Measurements from ENCODE around the gene TAX1BP3. TPM values are rescaled to one million over a fixed set of nuclear protein-coding genes. Genes with fewer than 3 reads are reported as not detected.

The TAX1BP3 gene
- total RNA-seq, 1 donor from 2014 or later = 15.1 TPM

DNA sequence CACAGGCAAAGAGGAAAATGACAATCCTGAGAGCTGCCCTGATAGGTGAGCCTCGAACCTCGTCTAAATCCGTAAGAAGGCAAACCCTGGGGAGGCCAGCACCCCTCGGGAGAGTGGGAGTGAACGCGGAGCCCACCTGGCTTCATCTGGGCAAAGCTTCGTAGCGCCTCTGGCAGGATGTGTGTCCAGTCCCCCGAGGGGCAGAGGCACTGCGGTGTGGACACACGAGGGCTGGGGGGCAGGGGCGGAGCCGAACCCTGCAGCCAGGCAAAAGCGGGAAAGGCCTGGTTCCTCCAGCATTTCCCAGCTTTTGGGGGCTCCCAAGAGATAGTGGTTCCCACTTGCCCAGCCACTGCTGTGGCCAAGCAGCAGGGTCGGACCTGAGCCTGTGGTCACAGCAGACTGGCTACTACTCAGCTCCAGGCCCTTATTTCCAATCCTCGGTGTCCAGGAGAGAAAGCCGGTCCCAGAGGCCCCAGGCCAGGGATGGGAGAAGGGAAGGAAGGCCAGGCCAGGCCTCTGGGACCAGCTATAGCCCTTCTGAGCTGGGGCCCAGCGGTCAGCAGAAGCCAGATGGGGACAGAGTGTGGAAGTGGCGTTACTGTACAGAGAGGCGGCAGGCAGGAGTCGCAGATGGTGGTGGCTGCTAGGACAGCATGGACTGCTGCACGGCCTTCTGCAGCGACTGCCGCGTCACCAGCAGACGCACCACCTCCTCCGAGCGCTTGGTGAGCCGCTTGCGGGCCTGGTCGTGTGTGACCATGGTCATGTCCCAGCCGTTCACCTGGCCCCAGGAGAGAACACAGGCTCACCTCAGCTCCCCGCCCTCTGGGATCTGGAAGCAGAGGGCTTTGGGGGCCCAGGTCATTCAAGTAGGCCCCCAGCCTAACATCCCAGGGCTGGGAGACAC, 5.0 kb downstream of the TAX1BP3 start:
- DNase-seq (no peak), ATAC-seq (ENCODE audit: low read depth) (no peak)
- peaks cover 13% of the 10 kb centered on the region for H3K4me1 Mint-ChIP-seq
- no peak overlapping the region for H3K4me3 Mint-ChIP-seq
- no peaks in the 10 kb centered on the region for H3K9me3 Mint-ChIP-seq
- no peaks in the 10 kb centered on the region for H3K27me3 Mint-ChIP-seq
- peaks cover 5% of the 10 kb centered on the region for H3K36me3 Mint-ChIP-seq (ENCODE audit: low read depth)
- H3K27ac Mint-ChIP-seq = no peak overlapping the region
- TF ChIP-seq, protein P1, sequence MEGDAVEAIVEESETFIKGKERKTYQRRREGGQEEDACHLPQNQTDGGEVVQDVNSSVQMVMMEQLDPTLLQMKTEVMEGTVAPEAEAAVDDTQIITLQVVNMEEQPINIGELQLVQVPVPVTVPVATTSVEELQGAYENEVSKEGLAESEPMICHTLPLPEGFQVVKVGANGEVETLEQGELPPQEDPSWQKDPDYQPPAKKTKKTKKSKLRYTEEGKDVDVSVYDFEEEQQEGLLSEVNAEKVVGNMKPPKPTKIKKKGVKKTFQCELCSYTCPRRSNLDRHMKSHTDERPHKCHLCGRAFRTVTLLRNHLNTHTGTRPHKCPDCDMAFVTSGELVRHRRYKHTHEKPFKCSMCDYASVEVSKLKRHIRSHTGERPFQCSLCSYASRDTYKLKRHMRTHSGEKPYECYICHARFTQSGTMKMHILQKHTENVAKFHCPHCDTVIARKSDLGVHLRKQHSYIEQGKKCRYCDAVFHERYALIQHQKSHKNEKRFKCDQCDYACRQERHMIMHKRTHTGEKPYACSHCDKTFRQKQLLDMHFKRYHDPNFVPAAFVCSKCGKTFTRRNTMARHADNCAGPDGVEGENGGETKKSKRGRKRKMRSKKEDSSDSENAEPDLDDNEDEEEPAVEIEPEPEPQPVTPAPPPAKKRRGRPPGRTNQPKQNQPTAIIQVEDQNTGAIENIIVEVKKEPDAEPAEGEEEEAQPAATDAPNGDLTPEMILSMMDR (IDR thresholded peaks at IDR 0.05) = no peak
- ChIA-PET POLR2A (no interaction called here), CTCF (no interaction called here)
- intact Hi-C loops (cut with micrococcal nuclease) = no loop called here

DNA sequence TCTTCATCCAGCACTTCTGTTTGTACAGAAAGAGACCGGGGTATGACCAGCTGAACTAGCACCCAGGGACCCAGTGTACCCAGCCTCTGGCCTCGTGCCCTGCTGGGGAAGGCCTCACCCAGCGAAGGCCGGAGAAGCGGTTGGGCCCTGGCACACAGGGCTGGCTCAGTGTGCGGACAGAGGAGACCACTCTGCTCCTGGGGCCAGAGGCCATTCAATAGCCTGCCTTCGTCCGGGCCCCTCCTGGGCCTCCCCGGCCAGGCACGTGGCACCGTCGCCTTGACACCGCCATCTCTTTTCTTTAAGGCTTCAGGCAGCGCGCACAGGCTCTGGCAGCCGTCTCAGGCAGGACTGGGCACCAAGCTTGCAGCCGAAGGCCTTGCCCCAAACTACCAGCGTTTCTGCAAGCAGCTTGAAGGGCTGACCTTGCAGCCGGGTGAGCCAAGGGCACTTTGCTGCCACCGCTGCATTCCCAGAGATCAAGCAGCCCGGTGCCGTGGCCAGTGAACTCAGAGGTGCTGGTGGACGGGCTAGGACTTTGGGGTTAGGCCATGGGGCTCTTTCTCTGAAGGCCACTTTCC, 8.0 kb downstream of the TAX1BP3 start:
- peaks cover 14% of the 10 kb centered on the region for H3K36me3 Mint-ChIP-seq (ENCODE audit: low read depth)
- no peak overlapping the region for H3K4me3 Mint-ChIP-seq
- intact Hi-C loops (cut with micrococcal nuclease) = no loop called here
- ChIA-PET POLR2A (no interaction called here), CTCF (no interaction called here)
- H3K27ac Mint-ChIP-seq = no peak overlapping the region
- ATAC-seq (ENCODE audit: low read depth) (no peak), DNase-seq (no peak)
- H3K9me3 Mint-ChIP-seq = no peaks in the 10 kb centered on the region
- TF ChIP-seq, protein P1 (IDR thresholded peaks at IDR 0.05) = no peak
- peaks cover 3% of the 10 kb centered on the region for H3K4me1 Mint-ChIP-seq
- no peaks in the 10 kb centered on the region for H3K27me3 Mint-ChIP-seq

DNA sequence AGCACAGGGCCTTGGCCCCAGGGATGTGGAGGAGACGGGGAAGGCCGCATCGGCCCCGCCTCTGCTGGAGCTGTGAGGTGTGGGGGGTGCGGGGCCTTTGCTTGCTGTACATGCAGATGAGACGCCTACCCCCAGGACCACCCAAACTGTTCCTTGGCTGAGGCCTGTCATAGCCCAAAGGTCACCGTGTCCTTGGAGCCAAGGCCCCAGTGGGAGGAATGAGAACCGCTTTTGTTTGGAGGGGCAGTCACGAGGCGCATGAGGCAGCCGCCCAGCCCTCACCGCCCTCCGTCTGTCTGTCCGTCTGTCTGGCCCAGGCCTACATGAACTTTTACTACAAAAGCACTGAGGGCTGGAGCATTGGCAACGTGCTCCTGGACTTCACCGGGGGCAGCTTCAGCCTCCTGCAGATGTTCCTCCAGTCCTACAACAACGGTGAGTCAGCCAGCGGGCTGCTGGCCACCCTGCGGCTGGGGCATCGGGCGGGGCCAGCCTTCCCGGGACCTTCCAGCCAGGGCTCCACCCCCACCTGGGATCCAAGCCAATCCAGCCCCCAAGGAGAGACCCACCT, 8.8 kb downstream of the TAX1BP3 start:
- peaks cover 3% of the 10 kb centered on the region for H3K4me1 Mint-ChIP-seq
- H3K36me3 Mint-ChIP-seq (ENCODE audit: low read depth) = peaks cover 14% of the 10 kb centered on the region
- TF ChIP-seq, protein P1 (IDR thresholded peaks at IDR 0.05) = no peak
- no peaks in the 10 kb centered on the region for H3K9me3 Mint-ChIP-seq
- ChIA-PET CTCF (no interaction called here), POLR2A (no interaction called here)
- intact Hi-C loops (cut with micrococcal nuclease) = no loop called here
- DNase-seq (no peak), ATAC-seq (ENCODE audit: low read depth) (no peak)
- no peak overlapping the region for H3K27ac Mint-ChIP-seq
- no peak overlapping the region for H3K4me3 Mint-ChIP-seq
- H3K27me3 Mint-ChIP-seq = no peaks in the 10 kb centered on the region

DNA sequence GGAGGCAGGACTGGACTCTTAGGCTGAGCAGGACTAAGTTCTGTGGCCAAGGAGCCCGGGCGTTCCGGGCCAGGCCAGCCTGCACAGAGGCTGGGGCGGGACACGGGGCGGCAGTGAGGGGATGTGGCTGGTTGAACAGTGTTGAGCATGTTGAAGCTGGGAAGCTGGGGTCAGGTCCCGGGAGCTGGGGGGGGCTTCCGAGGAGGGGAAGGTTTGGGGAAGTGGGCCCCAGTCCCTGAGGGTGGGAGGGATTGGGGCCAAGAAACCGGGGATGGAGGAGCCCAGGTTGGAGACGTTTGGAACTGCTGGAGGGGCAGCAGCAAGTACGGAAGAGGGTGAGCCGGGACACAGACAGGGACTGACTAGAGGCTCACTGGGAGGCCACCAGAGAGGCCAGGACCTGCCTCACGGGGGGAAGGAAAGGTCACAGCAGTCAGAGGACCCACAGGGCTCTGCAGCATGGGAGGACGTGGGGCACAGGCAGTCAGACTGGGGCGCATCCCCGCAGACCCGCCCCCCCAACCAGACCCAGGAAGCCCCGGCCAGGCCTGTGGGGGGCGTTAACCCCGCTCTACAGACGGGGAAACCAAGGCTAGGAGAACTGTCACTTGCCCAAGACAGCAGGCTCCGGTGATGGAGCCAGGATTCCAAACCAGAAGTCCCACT, 9.5 kb downstream of the TAX1BP3 start:
- DNase-seq = no peak
- Mint-ChIP-seq H3K27ac (no peak overlapping the region), H3K9me3 (no peaks in the 10 kb centered on the region), H3K27me3 (no peaks in the 10 kb centered on the region), H3K4me1 (peaks cover 3% of the 10 kb centered on the region), H3K4me3 (no peak overlapping the region), H3K36me3 (ENCODE audit: low read depth) (peaks cover 10% of the 10 kb centered on the region)
- no peak for ATAC-seq (ENCODE audit: low read depth)
- TF ChIP-seq, protein P1 (IDR thresholded peaks at IDR 0.05) = no peak
- ChIA-PET CTCF (no interaction called here), POLR2A (interaction anchor here (0.7 kb wide), 1 partner anchor 16 kb away, joined by 7 read pairs; no protein-coding TSS in a partner anchor)
- intact Hi-C loops (cut with micrococcal nuclease) = no loop called here

All from activated B cell treated with CpG ODN at 0.5 μM for 24 hours (primary cell).